Cardiac fibroblast (primary cell): ENCODE results near the gene ZXDC.

Experiments used
- DNase-seq, 2 donors: peaks; one replicate each; pipeline versions ENCODE4 v3.0.0 to v3.0.0-alpha.2; 2010; ENCODE audit warnings: low read depth in 2 of 2
- H3K4me3 ChIP-seq, 2 donors: replicated peaks in 1 of 2; 1 replicate in 1 of 2; 2 replicates in 1 of 2; pipeline ENCODE4 v1.5.1; 2011; ENCODE audit warnings: low read depth in 2 of 2, low read length in 2 of 2, mild to moderate bottlenecking in 2 of 2, moderate library complexity in 1 of 2
- CTCF ChIP-seq: IDR thresholded peaks from one replicate; pipeline ENCODE4 v1.5.1; 2011; ENCODE audit warnings: low read depth, mild to moderate bottlenecking, low read length, inconsistent platforms

ZXDC gene

GRCh38 chr3:126414406-126414805 lies 61.3 kb downstream of the ZXDC start:
- no peak for TF ChIP-seq CTCF
- no peak overlapping the region for H3K4me3 ChIP-seq
- DNase-seq: no peak

DNA sequence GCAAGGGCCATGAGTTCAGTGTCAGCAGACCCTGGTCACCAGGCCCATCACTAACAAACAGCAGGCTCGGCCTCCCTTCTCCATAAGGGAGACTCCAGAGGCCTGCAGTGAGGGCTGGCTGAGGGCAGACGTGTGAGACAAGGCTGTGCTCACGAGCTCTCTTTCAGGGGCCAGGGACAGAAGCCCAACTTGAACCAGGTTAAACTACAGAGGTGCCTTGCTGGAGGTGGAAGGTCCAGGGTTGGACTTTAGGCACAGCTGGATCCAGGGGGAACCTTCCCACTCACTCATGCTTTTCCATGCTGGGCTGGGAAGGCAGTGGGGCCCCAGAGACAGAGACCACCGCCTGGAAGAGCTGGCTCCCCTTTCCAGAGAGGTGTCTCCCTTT lies 62.0 kb downstream of the ZXDC start:
- no peak for TF ChIP-seq CTCF
- no peak for DNase-seq
- no peak overlapping the region for H3K4me3 ChIP-seq

GRCh38 chr3:126412841-126413692 lies 62.6 kb downstream of the ZXDC start:
- H3K4me3 ChIP-seq: no peak overlapping the region
- DNase-seq: no peak
- no peak for TF ChIP-seq CTCF

DNA sequence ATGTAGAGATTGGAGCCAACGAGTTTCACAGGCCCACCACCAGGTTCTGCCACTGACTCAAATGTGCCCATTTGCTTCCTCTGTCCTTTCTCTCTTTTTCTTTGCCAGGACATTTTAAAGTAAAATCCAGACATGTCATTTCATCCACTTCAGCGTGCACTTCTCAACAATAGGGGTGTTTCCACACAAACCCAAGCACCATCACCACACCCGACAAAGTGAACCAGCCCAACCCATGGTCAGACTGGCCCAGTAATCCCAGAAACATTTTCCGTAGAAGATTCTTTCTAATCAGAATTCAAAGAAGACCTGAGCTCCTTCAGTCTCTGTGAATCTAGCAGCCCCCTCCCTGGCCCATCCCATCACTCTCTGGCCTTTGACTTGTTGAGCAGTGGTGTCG lies 67.6 kb downstream of the ZXDC start:
- no peak for DNase-seq
- H3K4me3 ChIP-seq: no peak overlapping the region
- TF ChIP-seq CTCF: no peak

- no peak for DNase-seq
- TF ChIP-seq CTCF: no peak
- no peak overlapping the region for H3K4me3 ChIP-seq
Measured at GRCh38 chr3:126407412-126408044, 68.2 kb downstream of the ZXDC start.

- no peak for DNase-seq
- TF ChIP-seq CTCF: no peak
- no peak overlapping the region for H3K4me3 ChIP-seq
Measured at GRCh38 chr3:126406389-126407296, 69.0 kb downstream of the ZXDC start.
